Measurements from ENCODE around the gene SCUBE1. TPM values are rescaled to one million over a fixed set of nuclear protein-coding genes. Genes with fewer than 3 reads are reported as not detected.

The SCUBE1 gene
- total RNA-seq, 3 donors from 2014 or later (not counting 1 experiment from before 2014, with no cell fraction given), result 0.05 to 1.2 (median 0.11) TPM

- Mint-ChIP-seq H3K4me3 (no peak overlapping the region), H3K9me3 (no peaks in the 10 kb centered on the region), H3K27me3 (ENCODE audit: low read depth in 2 of 2) (no peaks in the 10 kb centered on the region), H3K36me3 (no peaks in the 10 kb centered on the region), H3K27ac (no peak overlapping the region), H3K4me1 (no peaks in the 10 kb centered on the region)
- Histone ChIP-seq H3K27ac (ENCODE audit: low read length) (no peak overlapping the region), H3K4me3 (ENCODE audit: low read length) (no peak overlapping the region), H3K36me3 (ENCODE audit: control insufficient read depth, insufficient read depth, low read length) (no peaks in the 10 kb centered on the region), H3K9me3 (ENCODE audit: control insufficient read depth, insufficient read depth, low read length) (no peaks in the 10 kb centered on the region), H3K4me1 (ENCODE audit: control insufficient read depth, insufficient read depth, low read length) (no peaks in the 10 kb centered on the region), H3K27me3 (ENCODE audit: control insufficient read depth, insufficient read depth, low read length) (no peaks in the 10 kb centered on the region)
- intact Hi-C loops (cut with micrococcal nuclease), result no loop called here
- TF ChIP-seq CTCF (IDR thresholded peaks at IDR 0.05), result no peak
- ATAC-seq, result no peak
- no peak for DNase-seq
- WGBS (ENCODE audit: insufficient coverage), result 80% methylated on average over 3 of the region's 4 CpGs
These were observed 8.8 kb downstream of the SCUBE1 start for GRCh38 chr22:43334378-43334777.

- H3K9me3 Mint-ChIP-seq, result no peaks in the 10 kb centered on the region
- H3K4me1 Mint-ChIP-seq, result no peaks in the 10 kb centered on the region
- no peak overlapping the region for H3K4me3 Mint-ChIP-seq
- no peaks in the 10 kb centered on the region for H3K36me3 Mint-ChIP-seq
- no peak for TF ChIP-seq CTCF (IDR thresholded peaks at IDR 0.05)
- ATAC-seq, result no peak
- WGBS (ENCODE audit: insufficient coverage), result 91% methylated on average over 2 of the region's 2 CpGs
- no peaks in the 10 kb centered on the region for H3K27me3 ChIP-seq (ENCODE audit: control insufficient read depth, insufficient read depth, low read length)
- no peak for DNase-seq
- H3K27ac Mint-ChIP-seq, result no peak overlapping the region
- no peaks in the 10 kb centered on the region for H3K4me1 ChIP-seq (ENCODE audit: control insufficient read depth, insufficient read depth, low read length)
- no peaks in the 10 kb centered on the region for H3K36me3 ChIP-seq (ENCODE audit: control insufficient read depth, insufficient read depth, low read length)
- no peak overlapping the region for H3K27ac ChIP-seq (ENCODE audit: low read length)
- H3K9me3 ChIP-seq (ENCODE audit: control insufficient read depth, insufficient read depth, low read length), result no peaks in the 10 kb centered on the region
- H3K4me3 ChIP-seq (ENCODE audit: low read length), result no peak overlapping the region
- H3K27me3 Mint-ChIP-seq (ENCODE audit: low read depth in 2 of 2), result no peaks in the 10 kb centered on the region
- intact Hi-C loops (cut with micrococcal nuclease), result no loop called here
These were observed 9.2 kb downstream of the SCUBE1 start for GRCh38 chr22:43333978-43334377.

- Histone ChIP-seq H3K36me3 (ENCODE audit: control insufficient read depth, insufficient read depth, low read length) (no peaks in the 10 kb centered on the region), H3K27me3 (ENCODE audit: control insufficient read depth, insufficient read depth, low read length) (no peaks in the 10 kb centered on the region), H3K9me3 (ENCODE audit: control insufficient read depth, insufficient read depth, low read length) (no peaks in the 10 kb centered on the region), H3K27ac (ENCODE audit: low read length) (no peak overlapping the region), H3K4me1 (ENCODE audit: control insufficient read depth, insufficient read depth, low read length) (no peaks in the 10 kb centered on the region), H3K4me3 (ENCODE audit: low read length) (no peak overlapping the region)
- intact Hi-C loops (cut with micrococcal nuclease), result no loop called here
- TF ChIP-seq CTCF (IDR thresholded peaks at IDR 0.05), result no peak
- WGBS (ENCODE audit: insufficient coverage), result 94% methylated on average over 5 of the region's 5 CpGs
- Mint-ChIP-seq H3K36me3 (no peaks in the 10 kb centered on the region), H3K27me3 (ENCODE audit: low read depth in 2 of 2) (no peaks in the 10 kb centered on the region), H3K9me3 (no peaks in the 10 kb centered on the region), H3K27ac (no peak overlapping the region), H3K4me3 (no peak overlapping the region), H3K4me1 (no peaks in the 10 kb centered on the region)
- no peak for DNase-seq
- no peak for ATAC-seq
These were observed 10.0 kb downstream of the SCUBE1 start for GRCh38 chr22:43333156-43333555.

- Mint-ChIP-seq H3K4me1 (no peaks in the 10 kb centered on the region), H3K27me3 (ENCODE audit: low read depth in 2 of 2) (no peaks in the 10 kb centered on the region), H3K27ac (no peak overlapping the region), H3K36me3 (no peaks in the 10 kb centered on the region), H3K9me3 (no peaks in the 10 kb centered on the region), H3K4me3 (no peak overlapping the region)
- no peaks in the 10 kb centered on the region for H3K27me3 ChIP-seq (ENCODE audit: control insufficient read depth, insufficient read depth, low read length)
- no peak for ATAC-seq
- WGBS (ENCODE audit: insufficient coverage), result 84% methylated on average over 8 of the region's 9 CpGs
- no peak overlapping the region for H3K4me3 ChIP-seq (ENCODE audit: low read length)
- no peaks in the 10 kb centered on the region for H3K36me3 ChIP-seq (ENCODE audit: control insufficient read depth, insufficient read depth, low read length)
- H3K27ac ChIP-seq (ENCODE audit: low read length), result no peak overlapping the region
- DNase-seq, result no peak
- TF ChIP-seq CTCF (IDR thresholded peaks at IDR 0.05), result no peak
- H3K4me1 ChIP-seq (ENCODE audit: control insufficient read depth, insufficient read depth, low read length), result no peaks in the 10 kb centered on the region
- no peaks in the 10 kb centered on the region for H3K9me3 ChIP-seq (ENCODE audit: control insufficient read depth, insufficient read depth, low read length)
- intact Hi-C loops (cut with micrococcal nuclease), result no loop called here
These were observed 11.5 kb downstream of the SCUBE1 start for GRCh38 chr22:43331698-43332097.
